ENCODE results near the gene CETP.

GRCh38 chr16:56935201-56935600 lies 26.5 kb upstream of the CETP start:
- no peak for TF ChIP-seq CTCF (IDR thresholded peaks at IDR 0.05)
- no peak for TF ChIP-seq POLR2A (IDR thresholded peaks at IDR 0.05)
